ENCODE data around the gene ZNF367. TPM values are rescaled to one million over a fixed set of nuclear protein-coding genes. Genes with fewer than 3 reads are reported as not detected.

ZNF367 gene
- total RNA-seq, 1 experiment from 2014 or later, result 14.0 TPM

GRCh38 chr9:96418920-96419690, 935 bp upstream of the ZNF367 start:
- POLR2A ChIA-PET (ENCODE audit: unreplicated experiment), result interaction anchor here (0.6 to 1.0 kb wide), 4 partner anchors 31 to 201 kb away, joined by 3 to 10 read pairs (median 4); partner anchors contain the start of gene HABP4
- DNase-seq, result peak; percentile 45 to 85

GRCh38 chr9:96417661-96418082, 498 bp downstream of the ZNF367 start:
- Histone ChIP-seq H3K9me2 (ENCODE audit: insufficient read depth) (no peaks in the 10 kb centered on the region; the same call in 1 of the 2 replicates), H3K36me3 (ENCODE audit: low read depth) (no peaks in the 10 kb centered on the region), H3K9me3 (ENCODE audit: insufficient read depth, low read depth) (no peaks in the 10 kb centered on the region), H3K4me1 (replicated peaks; ENCODE audit: insufficient read depth) (peaks cover 33% of the 10 kb centered on the region), H3K27me3 (ENCODE audit: insufficient read depth, low read depth) (no peaks in the 10 kb centered on the region), H3K27ac (peak overlapping the region; percentile 52; the same call in 1 of the 2 replicates), H3K79me2 (ENCODE audit: low read depth) (peaks cover 45% of the 10 kb centered on the region), H4K20me1 (ENCODE audit: insufficient read depth) (no peaks in the 10 kb centered on the region), H3F3A (ENCODE audit: insufficient read depth, low read depth) (peaks cover 40% of the 10 kb centered on the region), H2AFZ (peak overlapping the region; percentile 95), H3K4me3 (peak overlapping the region; percentile 97), H3K4me2 (peak overlapping the region; percentile 98)
- DNase-seq, result no peak
- no TSS peak for BruUV-seq (replicated peaks)
- intact Hi-C loops (cut with micrococcal nuclease; ENCODE audit: unreplicated experiment), result loop anchor here (1.0 to 10.0 kb wide), 4 partner anchors 35 to 237 kb away; partner anchors contain the start of genes PRXL2C and SLC35D2
- TF ChIP-seq EZH2 (IDR thresholded peaks at IDR 0.05; ENCODE audit: low read depth) (no peak), CTCF (conservative IDR thresholded peaks at IDR 0.05) (no peak)
- POLR2A ChIA-PET (ENCODE audit: unreplicated experiment), result interaction anchor here (0.6 kb wide), 1 partner anchor 1691 kb away, joined by 4 read pairs; the partner anchor contains the start of gene AOPEP
- CTCF ChIA-PET, result no interaction called here

More at GRCh38 chr9:96418920-96419690, 935 bp upstream of the ZNF367 start:
- Histone ChIP-seq H2AFZ (peak overlapping the region; percentile 95), H3K4me2 (peak overlapping the region; percentile 96), H4K20me1 (ENCODE audit: insufficient read depth) (no peaks in the 10 kb centered on the region), H3K4me3 (peak overlapping the region; percentile 82), H3K79me2 (ENCODE audit: low read depth) (peaks cover 31% of the 10 kb centered on the region), H3K9me3 (ENCODE audit: insufficient read depth, low read depth) (no peaks in the 10 kb centered on the region), H3K36me3 (ENCODE audit: low read depth) (no peaks in the 10 kb centered on the region), H3K4me1 (replicated peaks; ENCODE audit: insufficient read depth) (peaks cover 33% of the 10 kb centered on the region), H3K9me2 (ENCODE audit: insufficient read depth) (no peaks in the 10 kb centered on the region; the same call in 1 of the 2 replicates), H3K27ac (peak overlapping the region; percentile 93), H3F3A (ENCODE audit: insufficient read depth, low read depth) (peaks cover 37% of the 10 kb centered on the region), H3K27me3 (ENCODE audit: insufficient read depth, low read depth) (no peaks in the 10 kb centered on the region)
- intact Hi-C loops (cut with micrococcal nuclease; ENCODE audit: unreplicated experiment), result loop anchor here (1.0 to 10.0 kb wide), 4 partner anchors 37 to 236 kb away; partner anchors contain the start of genes PRXL2C and SLC35D2
- TF ChIP-seq CTCF (conservative IDR thresholded peaks at IDR 0.05), result no peak
- no peak for TF ChIP-seq EZH2 (IDR thresholded peaks at IDR 0.05; ENCODE audit: low read depth)
- TSS peak; percentile 93 for BruUV-seq (replicated peaks)
- CTCF ChIA-PET, result interaction anchor here (0.5 to 0.6 kb wide), 2 partner anchors 155 to 248 kb away, joined by 3 read pairs; no protein-coding TSS in a partner anchor

- peak; percentile 64 to 86 for DNase-seq
- Histone ChIP-seq H3K9me2 (ENCODE audit: insufficient read depth) (no peaks in the 10 kb centered on the region; the same call in 1 of the 2 replicates), H3K27ac (peak overlapping the region; percentile 13; the same call in 1 of the 2 replicates), H2AFZ (peak overlapping the region; percentile 98), H3F3A (ENCODE audit: insufficient read depth, low read depth) (peaks cover 44% of the 10 kb centered on the region), H3K4me1 (replicated peaks; ENCODE audit: insufficient read depth) (peaks cover 32% of the 10 kb centered on the region), H3K27me3 (ENCODE audit: insufficient read depth, low read depth) (no peaks in the 10 kb centered on the region), H3K36me3 (ENCODE audit: low read depth) (no peaks in the 10 kb centered on the region), H3K4me3 (peak overlapping the region; percentile 72), H3K9me3 (ENCODE audit: insufficient read depth, low read depth) (no peaks in the 10 kb centered on the region), H3K4me2 (peak overlapping the region; percentile 94), H3K79me2 (ENCODE audit: low read depth) (peaks cover 49% of the 10 kb centered on the region), H4K20me1 (ENCODE audit: insufficient read depth) (no peaks in the 10 kb centered on the region)
- no TSS peak for BruUV-seq (replicated peaks)
- intact Hi-C loops (cut with micrococcal nuclease; ENCODE audit: unreplicated experiment), result loop anchor here (5.0 to 10.0 kb wide), 2 partner anchors 35 to 238 kb away; partner anchors contain the start of genes PRXL2C and SLC35D2
- TF ChIP-seq CTCF (conservative IDR thresholded peaks at IDR 0.05), result no peak
- no peak for TF ChIP-seq EZH2 (IDR thresholded peaks at IDR 0.05; ENCODE audit: low read depth)
- POLR2A ChIA-PET (ENCODE audit: unreplicated experiment), result interaction anchor here (0.6 kb wide), 2 partner anchors 1436 to 1691 kb away, joined by 4 read pairs; partner anchors contain the start of genes AOPEP and FOXE1
- CTCF ChIA-PET, result no interaction called here
Measured at GRCh38 chr9:96417051-96417586, 1.1 kb downstream of the ZNF367 start.
